Ascending aorta (tissue), 2 donors: ENCODE data around the gene C8G. TPM values are rescaled to one million over a fixed set of nuclear protein-coding genes. Genes with fewer than 3 reads are reported as not detected.

Source experiments
- DNase-seq, 2 donors: peaks; one replicate each; pipeline ENCODE4 v3.0.0-alpha.2; 2019; ENCODE audit warnings: low spot score in 2 of 2
- H3K27ac ChIP-seq, 2 donors: fragments of 200-600 bp; sonication (generic); one replicate each; pipeline ENCODE4 v1.5.1; 2016 to 2017; ENCODE audit warnings: mild to moderate bottlenecking in 1 of 2
- H3K27me3 ChIP-seq: fragments of 200-600 bp; sonication (generic); one replicate; pipeline ENCODE4 v1.5.1; 2017
- H3K36me3 ChIP-seq, 2 donors: fragments of 200-600 bp; sonication (generic); one replicate each; pipeline ENCODE4 v1.5.1; 2016
- H3K4me1 ChIP-seq, 2 donors: fragments of 200-600 bp; sonication (generic); one replicate each; pipeline ENCODE4 v1.5.1; 2016 to 2017; ENCODE audit warnings: mild to moderate bottlenecking in 1 of 2
- H3K4me3 ChIP-seq, 2 donors: fragments of 200-600 bp; sonication (generic); one replicate each; pipeline ENCODE4 v1.5.1; 2016 to 2017; ENCODE audit warnings: mild to moderate bottlenecking in 1 of 2
- H3K9me3 ChIP-seq, 2 donors: fragments of 200-600 bp; sonication (generic); one replicate each; pipeline ENCODE4 v1.5.1; 2016
- CTCF ChIP-seq, 3 experiments: fragments of 200-600 bp in 2 of 3; fragments of 450-650 bp in 1 of 3; sonication (generic) in 2 of 3; IDR thresholded peaks; one replicate each; pipeline ENCODE4 v1.5.1; 2016 to 2019; ENCODE audit warnings: antibody characterized with exemption in 3 of 3, mild to moderate bottlenecking in 1 of 3, moderate library complexity in 1 of 3
- intact Hi-C: fragments of 100-400 bp; cut with DNase I; formaldehyde crosslinking; loops from one replicate; pipeline ENCODE4 v1.15.1; 2023
- total RNA-seq: library from RNA; depleted of rRNA; stranded (reverse); fragments of >200 nt; gene quantifications from one replicate; pipeline ENCODE4 v1.1.0, GENCODE V29; 2016

Gene C8G
- total RNA-seq, 1 donor from 2014 or later = 8.6 TPM

GRCh38 chr9:136934277-136934676 lies 10.8 kb upstream of the C8G start:
- no peak for DNase-seq
- no peak overlapping the region for H3K27ac ChIP-seq
- H3K27me3 ChIP-seq = no peaks in the 10 kb centered on the region
- no peaks in the 10 kb centered on the region for H3K9me3 ChIP-seq
- no peaks in the 10 kb centered on the region for H3K4me1 ChIP-seq
- intact Hi-C loops = no loop called here
- peaks cover 3 to 5% of the 10 kb centered on the region in 2 donors for H3K36me3 ChIP-seq
- no peak for TF ChIP-seq CTCF (IDR thresholded peaks at IDR 0.05)
- no peak overlapping the region for H3K4me3 ChIP-seq

DNA sequence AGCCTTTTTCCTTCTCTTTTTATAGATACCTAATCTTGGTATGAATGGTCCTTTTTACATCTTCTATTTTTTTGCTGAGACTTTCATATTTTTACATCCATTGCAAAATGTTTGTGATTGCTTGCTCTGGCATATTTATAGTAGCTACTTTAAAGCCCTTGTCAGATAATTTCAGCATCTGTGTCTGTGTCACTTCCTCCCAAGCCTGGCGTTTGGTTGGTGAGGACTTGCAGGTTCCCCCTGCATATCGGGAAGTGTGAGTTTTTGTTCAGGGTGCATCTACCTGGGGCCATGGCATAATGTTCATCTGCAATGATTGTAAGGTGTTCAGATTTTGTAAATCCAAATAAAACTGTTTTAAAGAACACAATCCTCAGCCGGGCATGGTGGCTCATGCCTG lies 9.4 kb upstream of the C8G start:
- TF ChIP-seq CTCF (IDR thresholded peaks at IDR 0.05) = no peak
- H3K27me3 ChIP-seq = no peaks in the 10 kb centered on the region
- H3K4me1 ChIP-seq = no peaks in the 10 kb centered on the region
- no peak overlapping the region for H3K4me3 ChIP-seq
- intact Hi-C loops = no loop called here
- DNase-seq = no peak
- H3K9me3 ChIP-seq = no peaks in the 10 kb centered on the region
- peaks cover 17 to 18% of the 10 kb centered on the region in 2 donors for H3K36me3 ChIP-seq
- H3K27ac ChIP-seq = no peak overlapping the region

DNA sequence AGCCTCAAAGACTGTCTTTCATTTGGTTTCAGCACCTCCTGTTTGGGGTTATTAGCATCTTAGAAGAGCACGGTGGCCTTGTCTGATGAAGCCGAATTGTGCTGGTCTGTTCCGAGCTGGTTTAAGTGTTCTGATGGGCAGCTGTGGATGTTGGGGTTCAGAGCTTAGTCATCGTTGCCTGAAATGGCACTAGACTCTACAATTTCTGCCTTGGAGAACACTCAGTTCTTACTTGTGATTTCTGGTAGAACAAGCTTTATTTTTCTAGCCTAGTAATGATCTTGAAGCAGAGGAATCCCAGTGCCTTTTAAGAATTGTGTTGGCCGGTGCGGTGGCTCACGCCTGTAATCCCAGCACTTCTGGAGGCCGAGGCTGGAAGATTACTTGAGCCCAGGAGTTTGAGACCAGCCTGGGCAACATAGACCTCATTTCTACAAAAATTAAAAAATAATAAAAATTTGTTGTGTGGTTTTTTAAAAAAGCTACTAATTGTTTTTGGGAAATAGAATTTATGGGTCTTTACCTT lies 8.3 kb upstream of the C8G start:
- H3K9me3 ChIP-seq = no peaks in the 10 kb centered on the region
- peaks cover 28 to 29% of the 10 kb centered on the region in 2 donors for H3K36me3 ChIP-seq
- H3K27ac ChIP-seq = no peak overlapping the region
- no peak overlapping the region for H3K4me3 ChIP-seq
- no peaks in the 10 kb centered on the region for H3K4me1 ChIP-seq
- DNase-seq = no peak
- TF ChIP-seq CTCF (IDR thresholded peaks at IDR 0.05) = no peak
- intact Hi-C loops = no loop called here
- H3K27me3 ChIP-seq = no peaks in the 10 kb centered on the region

DNA sequence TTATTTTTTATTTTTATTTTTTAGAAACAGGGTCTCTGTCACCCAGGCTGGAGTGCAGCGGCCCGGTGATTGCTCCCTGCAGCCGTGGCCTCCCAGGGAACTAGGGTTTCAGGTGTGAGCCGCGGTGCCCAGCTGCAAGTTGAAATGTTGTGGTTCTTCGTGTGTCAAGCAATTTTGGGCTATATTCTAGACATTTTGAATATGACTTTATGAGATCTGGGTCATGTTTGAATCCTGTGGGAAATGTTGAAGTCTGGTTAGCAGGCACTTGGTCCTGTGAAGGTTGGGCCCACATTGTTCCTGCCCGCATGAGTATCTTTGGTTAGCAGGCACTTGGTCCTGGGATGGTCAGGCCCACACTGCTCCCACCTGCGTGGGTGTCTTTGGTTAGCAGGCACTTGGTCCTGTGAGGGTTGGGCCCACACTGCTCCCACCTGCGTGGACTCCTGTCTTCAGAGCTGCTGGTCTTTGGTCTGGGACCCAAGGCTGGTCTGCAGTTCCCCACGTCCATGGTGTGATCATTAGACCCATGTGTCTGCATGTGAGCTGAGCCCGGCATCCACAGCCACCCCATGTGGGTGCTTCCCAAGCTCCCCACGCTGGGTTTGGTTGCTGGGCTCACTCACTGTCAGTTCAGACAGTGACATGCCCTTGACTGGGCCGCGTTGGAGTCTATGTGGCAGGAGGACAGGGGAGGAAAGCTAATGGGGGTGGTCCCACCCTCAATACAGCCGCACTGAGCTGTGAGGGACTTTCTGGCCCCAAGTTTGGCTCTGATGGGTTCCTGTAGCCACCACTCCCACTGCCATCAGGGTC lies 7.6 kb upstream of the C8G start:
- H3K36me3 ChIP-seq = peaks cover 35 to 36% of the 10 kb centered on the region in 2 donors
- intact Hi-C loops = no loop called here

GRCh38 chr9:136939431-136939995 lies 5.5 kb upstream of the C8G start:
- Histone ChIP-seq H3K36me3 (peaks cover 40 to 43% of the 10 kb centered on the region in 2 donors), H3K4me1 (peaks cover 6 to 14% of the 10 kb centered on the region in 2 donors), H3K4me3 (no peak overlapping the region), H3K27ac (peak overlapping the region; percentile 9 to 16), H3K9me3 (no peaks in the 10 kb centered on the region), H3K27me3 (no peaks in the 10 kb centered on the region)
- DNase-seq = no peak
- TF ChIP-seq CTCF (IDR thresholded peaks at IDR 0.05) = no peak
- intact Hi-C loops = no loop called here

More for the DNA sequence above, 7.6 kb upstream of the C8G start:
- no peaks in the 10 kb centered on the region for H3K27me3 ChIP-seq
- no peak overlapping the region for H3K27ac ChIP-seq
- H3K4me3 ChIP-seq = no peak overlapping the region
- no peak for TF ChIP-seq CTCF (IDR thresholded peaks at IDR 0.05)
- DNase-seq = no peak
- peaks cover 0 to 1% of the 10 kb centered on the region in 2 donors for H3K4me1 ChIP-seq
- H3K9me3 ChIP-seq = no peaks in the 10 kb centered on the region
